HepG2 (cell line): ENCODE results near the gene GDF15. TPM values are rescaled to one million over a fixed set of nuclear protein-coding genes. Genes with fewer than 3 reads are reported as not detected.
A peak's percentile ranks its signal among the peaks of the same experiment; 100 is the strongest.

Experiments
- ATAC-seq: fragments of 200-7000 bp; cut with Tn5 transposase; 3 replicates; pipeline ENCODE4 v1.9.1; 2020; ENCODE audit warnings: mild to moderate bottlenecking, moderate library complexity
- BruUV-seq: library from RNA; stranded (reverse); fragments of 400-500 nt; replicated peaks from 2 replicates; lab custom pipeline; 2021; lab: Mats Ljungman, UMichigan
- CTCF ChIA-PET: fragments of 300-600 bp; formaldehyde crosslinking; extraction: SDS; loops from one replicate; lab custom pipeline; 2021; ENCODE audit warnings: low total read pairs, inconsistent platforms, low intra/inter-chr PET ratio; lab: Yijun Ruan, JAX
- POLR2A ChIA-PET: fragments of 350-600 bp; sonication (Branson Sonifier 250); formaldehyde crosslinking; loops from one replicate; lab custom pipeline; 2020; ENCODE audit warnings: antibody characterized with exemption, inconsistent platforms; lab: Yijun Ruan, JAX
- DNase-seq: peaks from one replicate; pipeline ENCODE4 v3.0.0-alpha.2; 2015; ENCODE audit warnings: low spot score
- FAIRE-seq: peaks from 3 replicates; lab custom pipeline; 2011; peaks lifted over from hg19 to GRCh38; lab: Jason Lieb, UNC
- H2AFZ ChIP-seq: one replicate; pipeline ENCODE4 v1.6.1; 2011; ENCODE audit warnings: low read length, inconsistent platforms
- H3K27ac ChIP-seq: fragments of 300-600 bp; 3 replicates; pipeline ENCODE4 v1.8.0; 2011; ENCODE audit warnings: mixed run types, mild to moderate bottlenecking, mixed read lengths, low read length, inconsistent platforms; ENCODE audit not compliant: insufficient read depth; ENCODE audit errors: extremely low read length
- H3K27me3 ChIP-seq, 2 experiments: fragments of 200-600 bp in 1 of 2; 2 replicates in 1 of 2; 3 replicates in 1 of 2; pipeline versions ENCODE4 v1.6.0 to v1.8.0; 2011; ENCODE audit warnings: low read length in 2 of 2, mild to moderate bottlenecking in 2 of 2, moderate library complexity in 2 of 2, inconsistent platforms in 1 of 2; ENCODE audit not compliant: insufficient read depth in 2 of 2, control insufficient read depth in 1 of 2
- H3K36me3 ChIP-seq, 2 experiments: fragments of 200-600 bp in 1 of 2; replicated peaks in 1 of 2; 2 replicates in 1 of 2; 3 replicates in 1 of 2; pipeline versions ENCODE4 v1.5.1 to v1.8.0; 2011; ENCODE audit warnings: low read length in 2 of 2, inconsistent platforms in 1 of 2; ENCODE audit not compliant: insufficient read depth in 2 of 2, control insufficient read depth in 1 of 2
- H3K4me1 ChIP-seq: 2 replicates; pipeline ENCODE4 v1.5.1; 2012; ENCODE audit warnings: low read length, inconsistent platforms; ENCODE audit not compliant: insufficient read depth
- H3K4me2 ChIP-seq: 2 replicates; pipeline ENCODE4 v1.6.0; 2011; ENCODE audit warnings: low read depth, low read length, inconsistent platforms
- H3K4me3 ChIP-seq, 3 experiments: fragments of 200-600 bp in 1 of 3; sonication (generic), shearing (Covaris generic) in 1 of 3; replicated peaks in 1 of 3; 2 replicates each; pipeline ENCODE4 v1.5.1; 2011 to 2016; ENCODE audit warnings: low read length in 3 of 3, inconsistent platforms in 2 of 3, low read depth in 2 of 3, mild to moderate bottlenecking in 2 of 3, control low read depth in 1 of 3, mixed read lengths in 1 of 3; ENCODE audit not compliant: insufficient read depth in 1 of 3
- H3K79me2 ChIP-seq: one replicate; pipeline ENCODE4 v1.6.1; 2011; ENCODE audit warnings: low read length, inconsistent platforms; ENCODE audit not compliant: insufficient read depth
- H3K9ac ChIP-seq: 2 replicates; pipeline ENCODE4 v1.6.0; 2011; ENCODE audit warnings: mild to moderate bottlenecking, low read depth, low read length, inconsistent platforms; ENCODE audit not compliant: insufficient read depth
- H3K9me3 ChIP-seq: 2 replicates; pipeline ENCODE4 v1.5.1; 2012; ENCODE audit warnings: mild to moderate bottlenecking, low read length
- H4K20me1 ChIP-seq: 2 replicates; pipeline ENCODE4 v1.6.0; 2011; ENCODE audit warnings: inconsistent platforms, mild to moderate bottlenecking, low read length, moderate library complexity; ENCODE audit not compliant: insufficient read depth
- AGO2 ChIP-seq: fragments of 200-400 bp; formaldehyde crosslinking; optimal IDR thresholded peaks from 2 replicates; pipeline ENCODE3; 2017; ENCODE audit warnings: mild to moderate bottlenecking, low read depth, low read length, moderate library complexity
- FOXK2 ChIP-seq: fragments of 450-650 bp; IDR thresholded peaks from 2 replicates; pipeline ENCODE4 v1.6.1; 2016
- RXRA ChIP-seq: sonication (generic); formaldehyde crosslinking; IDR thresholded peaks from 2 replicates; pipeline ENCODE4 v1.5.1; 2020; ENCODE audit warnings: missing genetic modification reagents
- SALL1 ChIP-seq: sonication (generic); formaldehyde crosslinking; IDR thresholded peaks from 2 replicates; pipeline ENCODE4 v1.8.0; 2022; ENCODE audit warnings: mild to moderate bottlenecking, missing genetic modification reagents
- STAT5B ChIP-seq: sonication (generic); formaldehyde crosslinking; IDR thresholded peaks from 2 replicates; pipeline ENCODE4 v1.4.0; 2020; ENCODE audit warnings: missing genetic modification reagents
- TBX2 ChIP-seq: sonication (generic); formaldehyde crosslinking; IDR thresholded peaks from 2 replicates; pipeline ENCODE4 v1.5.0; 2020; ENCODE audit warnings: missing genetic modification reagents, mild to moderate bottlenecking, borderline replicate concordance
- TOE1 ChIP-seq: sonication (generic); formaldehyde crosslinking; IDR thresholded peaks from 2 replicates; pipeline ENCODE4 v1.4.0; 2020; ENCODE audit warnings: mild to moderate bottlenecking, missing genetic modification reagents
- ZBTB38 ChIP-seq: sonication (generic); formaldehyde crosslinking; IDR thresholded peaks from 2 replicates; pipeline ENCODE4 v1.5.1; 2020; ENCODE audit warnings: mild to moderate bottlenecking, missing genetic modification reagents
- ZNF282 ChIP-seq: fragments of 450-650 bp; IDR thresholded peaks from 2 replicates; pipeline ENCODE4 v1.6.1; 2018; ENCODE audit not compliant: partially characterized antibody
- ZNF34 ChIP-seq: sonication (generic); formaldehyde crosslinking; IDR thresholded peaks from 2 replicates; pipeline ENCODE4 v1.4.0; 2020; ENCODE audit warnings: mild to moderate bottlenecking, missing genetic modification reagents, borderline replicate concordance
- ZSCAN20 ChIP-seq: sonication (generic); formaldehyde crosslinking; IDR thresholded peaks from 2 replicates; pipeline ENCODE4 v1.4.0; 2020; ENCODE audit warnings: missing genetic modification reagents, mild to moderate bottlenecking, borderline replicate concordance
- WGBS: methylation state at CpG from one replicate; pipeline ENCODE4 v1.1.6; 2017; ENCODE audit warnings: low lambda C conversion rate; 5-methylcytosine and 5-hydroxymethylcytosine counted together
- in situ Hi-C: cut with HindIII; loops from 2 replicates; pipeline ENCODE4 v1.10.0; 2017; ENCODE audit warnings: low pct_unique_long_range_greater_than_20kb; ENCODE audit not compliant: extremely low pct_ligation_motif_present
- intact Hi-C: fragments of 100-400 bp; cut with micrococcal nuclease; formaldehyde crosslinking; loops from one replicate; pipeline ENCODE4 v1.10.0; 2022; ENCODE audit not compliant: unreplicated experiment
- polyA plus RNA-seq, 8 experiments: library from polyadenylated mRNA; depleted of rRNA in 3 of 8; stranded (reverse) in 7 of 8; unstranded in 1 of 8; fragments of >200 nt; fragmentation: Illumina TruSeq in 4 of 8; extraction: Trizol in 4 of 8; gene quantifications; 2 replicates each; pipeline versions ENCODE4 v1.2.1 to v1.2.3, GENCODE V29; 2011 to 2016; ENCODE audit warnings: low read depth in 4 of 8, missing spikeins in 1 of 8, mixed read lengths in 1 of 8; ENCODE audit not compliant: insufficient read depth in 1 of 8
- total RNA-seq, 5 experiments: library from RNA; depleted of rRNA; stranded (reverse); fragments of >200 nt; fragmentation: Illumina TruSeq; extraction: Trizol; gene quantifications; 2 replicates each; pipeline ENCODE4 v1.2.3, GENCODE V29; 2016; ENCODE audit warnings: low read depth in 1 of 5
- TF ChIP-seq, protein P1 (sequence below): IDR thresholded peaks from 2 replicates; pipeline ENCODE4 v1.6.1; 2012; ENCODE audit warnings: inconsistent platforms
- TF ChIP-seq, protein P2 (sequence below): sonication (generic); formaldehyde crosslinking; IDR thresholded peaks from 2 replicates; pipeline ENCODE4 v1.5.0; 2020; ENCODE audit warnings: mild to moderate bottlenecking, missing genetic modification reagents, borderline replicate concordance
- TF ChIP-seq, protein P3 (sequence below): sonication (generic); formaldehyde crosslinking; IDR thresholded peaks from 2 replicates; pipeline ENCODE4 v1.8.1; 2022; ENCODE audit warnings: low read depth, mild to moderate bottlenecking, missing genetic modification reagents
- TF ChIP-seq, protein P4 (sequence below): sonication (generic); formaldehyde crosslinking; IDR thresholded peaks from 2 replicates; pipeline ENCODE4 v1.8.0; 2022; ENCODE audit warnings: missing genetic modification reagents, mild to moderate bottlenecking, borderline replicate concordance

The GDF15 gene
- total and polyA plus RNA-seq, 2 of the 13 experiments (the other 11 are each of a cell fraction or from before 2014, with no cell fraction given), result 146 to 422 TPM

DNA sequence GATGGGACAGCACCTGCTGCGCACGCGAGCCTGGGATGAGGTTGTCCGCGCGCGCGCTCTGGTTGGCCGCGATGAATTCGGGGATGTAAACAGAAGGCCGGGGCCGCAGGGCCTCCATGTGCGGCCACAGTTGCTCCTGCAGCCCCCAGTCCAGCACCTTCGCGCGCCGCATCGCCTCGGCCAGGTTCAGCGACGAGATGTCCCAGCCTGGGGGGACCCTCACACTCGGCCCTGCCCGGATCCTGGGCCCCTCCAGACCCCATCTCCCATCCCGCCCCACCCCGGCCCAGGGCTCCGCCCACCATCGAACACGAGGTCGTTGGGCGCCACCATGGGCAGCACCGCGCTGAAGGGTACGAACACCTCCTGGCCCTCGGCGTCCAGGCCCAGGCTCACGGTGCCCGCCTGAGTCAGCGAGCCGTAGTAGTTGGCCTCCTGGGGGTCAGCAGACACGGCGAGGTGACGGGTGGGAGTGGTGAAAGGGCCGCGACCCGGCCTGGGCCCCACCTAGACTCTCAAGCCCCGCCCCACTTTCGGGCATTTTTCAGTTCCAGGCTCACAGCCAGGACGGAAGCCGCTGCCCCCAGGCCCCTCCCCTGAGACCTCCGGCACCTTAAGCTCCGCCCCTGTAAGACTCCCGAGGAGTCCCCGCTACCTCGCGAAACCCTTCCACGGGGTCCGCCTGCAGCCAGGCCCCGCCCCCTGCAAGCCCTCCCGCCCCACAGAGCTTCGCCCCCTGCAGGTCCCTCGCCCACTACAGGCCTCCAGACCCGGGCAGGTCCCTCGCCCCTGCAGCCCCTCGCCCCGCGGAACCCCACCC is 50.9 kb downstream of the GDF15 start:
- Histone ChIP-seq H3K4me1 (peaks cover 39% of the 10 kb centered on the region), H4K20me1 (peaks cover 8% of the 10 kb centered on the region; the same call in 1 of the 2 replicates), H3K27ac (no peak overlapping the region), H3K79me2 (no peaks in the 10 kb centered on the region), H3K9ac (no peak overlapping the region), H3K36me3 (peaks cover 0 to 3% of the 10 kb centered on the region in 2 experiments; a peak in 1 of 5 replicates), H3K27me3 (no peaks in the 10 kb centered on the region), H3K4me2 (peak overlapping the region; percentile 49), H3K4me3 (peak overlapping the region in 2 of 3 experiments; percentile 72 to 75; a peak in 3 of 6 replicates), H3K9me3 (no peaks in the 10 kb centered on the region), H2AFZ (no peak overlapping the region)
- peak; percentile 9 for ATAC-seq
- ChIA-PET POLR2A (interaction anchor here (0.6 kb wide), 1 partner anchor 51 kb away, joined by 3 read pairs; the partner anchor contains the start of gene GDF15), CTCF (no interaction called here)
- intact Hi-C loops (no loop called here), in situ Hi-C loops (no loop called here)
- no peak for FAIRE-seq
- BruUV-seq, result no TSS peak
- DNase-seq, result peak; percentile 57
- 92% methylated on average over 16 of the region's 67 CpGs for WGBS
- TF ChIP-seq ZSCAN20 (CRISPR knock-in tag), result no peak
- TF ChIP-seq STAT5B (CRISPR knock-in tag), result no peak
- 0 out of 2 replicates have a peak, but pooled peaks have one; percentile 13 for TF ChIP-seq SALL1 (CRISPR knock-in tag)
- peak; percentile 38 for TF ChIP-seq AGO2
- TF ChIP-seq FOXK2, result no peak
- no peak for TF ChIP-seq TBX2 (CRISPR knock-in tag)
- TF ChIP-seq ZNF282, result no peak
- TF ChIP-seq, protein P1, sequence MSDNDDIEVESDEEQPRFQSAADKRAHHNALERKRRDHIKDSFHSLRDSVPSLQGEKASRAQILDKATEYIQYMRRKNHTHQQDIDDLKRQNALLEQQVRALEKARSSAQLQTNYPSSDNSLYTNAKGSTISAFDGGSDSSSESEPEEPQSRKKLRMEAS, result 0 out of 2 replicates have a peak, but pooled peaks have one; percentile 24
- TF ChIP-seq ZNF34, result no peak
- TF ChIP-seq, protein P2, sequence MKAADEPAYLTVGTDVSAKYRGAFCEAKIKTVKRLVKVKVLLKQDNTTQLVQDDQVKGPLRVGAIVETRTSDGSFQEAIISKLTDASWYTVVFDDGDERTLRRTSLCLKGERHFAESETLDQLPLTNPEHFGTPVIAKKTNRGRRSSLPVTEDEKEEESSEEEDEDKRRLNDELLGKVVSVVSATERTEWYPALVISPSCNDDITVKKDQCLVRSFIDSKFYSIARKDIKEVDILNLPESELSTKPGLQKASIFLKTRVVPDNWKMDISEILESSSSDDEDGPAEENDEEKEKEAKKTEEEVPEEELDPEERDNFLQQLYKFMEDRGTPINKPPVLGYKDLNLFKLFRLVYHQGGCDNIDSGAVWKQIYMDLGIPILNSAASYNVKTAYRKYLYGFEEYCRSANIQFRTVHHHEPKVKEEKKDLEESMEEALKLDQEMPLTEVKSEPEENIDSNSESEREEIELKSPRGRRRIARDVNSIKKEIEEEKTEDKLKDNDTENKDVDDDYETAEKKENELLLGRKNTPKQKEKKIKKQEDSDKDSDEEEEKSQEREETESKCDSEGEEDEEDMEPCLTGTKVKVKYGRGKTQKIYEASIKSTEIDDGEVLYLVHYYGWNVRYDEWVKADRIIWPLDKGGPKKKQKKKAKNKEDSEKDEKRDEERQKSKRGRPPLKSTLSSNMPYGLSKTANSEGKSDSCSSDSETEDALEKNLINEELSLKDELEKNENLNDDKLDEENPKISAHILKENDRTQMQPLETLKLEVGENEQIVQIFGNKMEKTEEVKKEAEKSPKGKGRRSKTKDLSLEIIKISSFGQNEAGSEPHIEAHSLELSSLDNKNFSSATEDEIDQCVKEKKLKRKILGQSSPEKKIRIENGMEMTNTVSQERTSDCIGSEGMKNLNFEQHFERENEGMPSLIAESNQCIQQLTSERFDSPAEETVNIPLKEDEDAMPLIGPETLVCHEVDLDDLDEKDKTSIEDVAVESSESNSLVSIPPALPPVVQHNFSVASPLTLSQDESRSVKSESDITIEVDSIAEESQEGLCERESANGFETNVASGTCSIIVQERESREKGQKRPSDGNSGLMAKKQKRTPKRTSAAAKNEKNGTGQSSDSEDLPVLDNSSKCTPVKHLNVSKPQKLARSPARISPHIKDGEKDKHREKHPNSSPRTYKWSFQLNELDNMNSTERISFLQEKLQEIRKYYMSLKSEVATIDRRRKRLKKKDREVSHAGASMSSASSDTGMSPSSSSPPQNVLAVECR, result peak; percentile 9; the same call in 1 of the 2 replicates
- peak; percentile 75 for TF ChIP-seq ZBTB38 (CRISPR knock-in tag)
- no peak for TF ChIP-seq TOE1
- TF ChIP-seq, protein P3, sequence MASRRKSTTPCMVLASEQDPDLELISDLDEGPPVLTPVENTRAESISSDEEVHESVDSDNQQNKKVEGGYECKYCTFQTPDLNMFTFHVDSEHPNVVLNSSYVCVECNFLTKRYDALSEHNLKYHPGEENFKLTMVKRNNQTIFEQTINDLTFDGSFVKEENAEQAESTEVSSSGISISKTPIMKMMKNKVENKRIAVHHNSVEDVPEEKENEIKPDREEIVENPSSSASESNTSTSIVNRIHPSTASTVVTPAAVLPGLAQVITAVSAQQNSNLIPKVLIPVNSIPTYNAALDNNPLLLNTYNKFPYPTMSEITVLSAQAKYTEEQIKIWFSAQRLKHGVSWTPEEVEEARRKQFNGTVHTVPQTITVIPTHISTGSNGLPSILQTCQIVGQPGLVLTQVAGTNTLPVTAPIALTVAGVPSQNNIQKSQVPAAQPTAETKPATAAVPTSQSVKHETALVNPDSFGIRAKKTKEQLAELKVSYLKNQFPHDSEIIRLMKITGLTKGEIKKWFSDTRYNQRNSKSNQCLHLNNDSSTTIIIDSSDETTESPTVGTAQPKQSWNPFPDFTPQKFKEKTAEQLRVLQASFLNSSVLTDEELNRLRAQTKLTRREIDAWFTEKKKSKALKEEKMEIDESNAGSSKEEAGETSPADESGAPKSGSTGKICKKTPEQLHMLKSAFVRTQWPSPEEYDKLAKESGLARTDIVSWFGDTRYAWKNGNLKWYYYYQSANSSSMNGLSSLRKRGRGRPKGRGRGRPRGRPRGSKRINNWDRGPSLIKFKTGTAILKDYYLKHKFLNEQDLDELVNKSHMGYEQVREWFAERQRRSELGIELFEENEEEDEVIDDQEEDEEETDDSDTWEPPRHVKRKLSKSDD (CRISPR knock-in tag), result 0 out of 2 replicates have a peak, but pooled peaks have one; percentile 39
- peak; percentile 70 for TF ChIP-seq RXRA
- TF ChIP-seq, protein P4, sequence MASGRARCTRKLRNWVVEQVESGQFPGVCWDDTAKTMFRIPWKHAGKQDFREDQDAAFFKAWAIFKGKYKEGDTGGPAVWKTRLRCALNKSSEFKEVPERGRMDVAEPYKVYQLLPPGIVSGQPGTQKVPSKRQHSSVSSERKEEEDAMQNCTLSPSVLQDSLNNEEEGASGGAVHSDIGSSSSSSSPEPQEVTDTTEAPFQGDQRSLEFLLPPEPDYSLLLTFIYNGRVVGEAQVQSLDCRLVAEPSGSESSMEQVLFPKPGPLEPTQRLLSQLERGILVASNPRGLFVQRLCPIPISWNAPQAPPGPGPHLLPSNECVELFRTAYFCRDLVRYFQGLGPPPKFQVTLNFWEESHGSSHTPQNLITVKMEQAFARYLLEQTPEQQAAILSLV (CRISPR knock-in tag), result 0 out of 2 replicates have a peak, but pooled peaks have one; percentile 20
